Stomach (tissue), 4 donors: ENCODE measurements around the gene NDUFAF5.

Experiments
- POLR2A ChIP-seq, 4 donors: fragments of 450-650 bp; IDR thresholded peaks; one replicate each; pipeline ENCODE4 v1.6.1; 2016; ENCODE audit warnings: antibody characterized with exemption in 4 of 4, control low read depth in 2 of 4, mild to moderate bottlenecking in 1 of 4, moderate library complexity in 1 of 4
- TF ChIP-seq, protein P1 (sequence below), 7 experiments: fragments of 450-650 bp in 4 of 7; fragments of 200-600 bp in 3 of 7; sonication (generic) in 3 of 7; IDR thresholded peaks; one replicate each; pipeline ENCODE4 v1.5.1; 2016 to 2019; ENCODE audit warnings: antibody characterized with exemption in 7 of 7, control low read depth in 2 of 7, mild to moderate bottlenecking in 1 of 7

DNA sequence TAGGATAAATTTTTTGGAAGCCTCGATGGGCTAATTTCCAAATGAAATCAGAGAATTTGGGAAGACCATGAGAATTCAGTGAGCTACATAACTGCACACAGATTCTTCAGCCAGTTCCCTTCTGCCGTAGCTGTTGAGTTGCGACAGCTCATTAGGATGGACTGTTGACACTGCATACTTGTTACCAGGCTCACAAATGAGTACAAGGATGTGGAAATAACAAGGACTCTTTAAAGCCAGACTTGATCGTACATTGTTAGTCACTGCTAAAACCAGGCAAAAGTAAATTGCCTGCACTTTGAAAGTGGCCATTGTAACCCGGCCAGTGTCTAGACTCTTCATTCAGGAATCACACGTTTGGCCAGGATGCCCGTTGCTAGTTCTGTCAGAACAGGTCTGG, 37.0 kb downstream of the NDUFAF5 start:
- TF ChIP-seq, protein P1, sequence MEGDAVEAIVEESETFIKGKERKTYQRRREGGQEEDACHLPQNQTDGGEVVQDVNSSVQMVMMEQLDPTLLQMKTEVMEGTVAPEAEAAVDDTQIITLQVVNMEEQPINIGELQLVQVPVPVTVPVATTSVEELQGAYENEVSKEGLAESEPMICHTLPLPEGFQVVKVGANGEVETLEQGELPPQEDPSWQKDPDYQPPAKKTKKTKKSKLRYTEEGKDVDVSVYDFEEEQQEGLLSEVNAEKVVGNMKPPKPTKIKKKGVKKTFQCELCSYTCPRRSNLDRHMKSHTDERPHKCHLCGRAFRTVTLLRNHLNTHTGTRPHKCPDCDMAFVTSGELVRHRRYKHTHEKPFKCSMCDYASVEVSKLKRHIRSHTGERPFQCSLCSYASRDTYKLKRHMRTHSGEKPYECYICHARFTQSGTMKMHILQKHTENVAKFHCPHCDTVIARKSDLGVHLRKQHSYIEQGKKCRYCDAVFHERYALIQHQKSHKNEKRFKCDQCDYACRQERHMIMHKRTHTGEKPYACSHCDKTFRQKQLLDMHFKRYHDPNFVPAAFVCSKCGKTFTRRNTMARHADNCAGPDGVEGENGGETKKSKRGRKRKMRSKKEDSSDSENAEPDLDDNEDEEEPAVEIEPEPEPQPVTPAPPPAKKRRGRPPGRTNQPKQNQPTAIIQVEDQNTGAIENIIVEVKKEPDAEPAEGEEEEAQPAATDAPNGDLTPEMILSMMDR (IDR thresholded peaks at IDR 0.05), result no peak
- no peak for TF ChIP-seq POLR2A (IDR thresholded peaks at IDR 0.05)
